Large intestine (tissue), 3 donors: ENCODE measurements around the gene ST3GAL5. TPM values are rescaled to one million over a fixed set of nuclear protein-coding genes. Genes with fewer than 3 reads are reported as not detected.
A peak's percentile ranks its signal among the peaks of the same experiment; 100 is the strongest.

Source experiments
- DNase-seq, 2 donors: peaks; one replicate each; pipeline versions ENCODE4 v3.0.0 to v3.0.0-alpha.2; 2013
- H3K27ac ChIP-seq: one replicate; pipeline ENCODE4 v1.5.1; 2013; ENCODE audit warnings: low read length
- H3K27me3 ChIP-seq: 2 replicates; pipeline ENCODE4 v1.6.1; 2013; ENCODE audit warnings: low read length; ENCODE audit not compliant: control insufficient read depth, insufficient read depth
- H3K36me3 ChIP-seq: 2 replicates; pipeline ENCODE4 v1.6.1; 2013; ENCODE audit warnings: low read length; ENCODE audit not compliant: control insufficient read depth, insufficient read depth
- H3K4me1 ChIP-seq: one replicate; pipeline ENCODE4 v1.6.1; 2013; ENCODE audit warnings: low read length; ENCODE audit not compliant: control insufficient read depth, insufficient read depth
- H3K4me3 ChIP-seq: one replicate; pipeline ENCODE4 v1.5.1; 2013; ENCODE audit warnings: low read length
- H3K9me3 ChIP-seq: one replicate; pipeline ENCODE4 v1.6.1; 2013; ENCODE audit warnings: mild to moderate bottlenecking, low read depth, low read length, moderate library complexity; ENCODE audit not compliant: control insufficient read depth
- WGBS: methylation state at CpG from one replicate; pipeline ENCODE4 v1.1.5; 2013; ENCODE audit warnings: low lambda C conversion rate; ENCODE audit not compliant: insufficient coverage; 5-methylcytosine and 5-hydroxymethylcytosine counted together
- polyA plus RNA-seq: library from polyadenylated mRNA; unstranded; fragments of 120-200 nt; gene quantifications from one replicate; pipeline ENCODE4 v1.2.1, GENCODE V29; 2013

The ST3GAL5 gene
- polyA plus RNA-seq, 1 donor = 10.0 TPM

DNA sequence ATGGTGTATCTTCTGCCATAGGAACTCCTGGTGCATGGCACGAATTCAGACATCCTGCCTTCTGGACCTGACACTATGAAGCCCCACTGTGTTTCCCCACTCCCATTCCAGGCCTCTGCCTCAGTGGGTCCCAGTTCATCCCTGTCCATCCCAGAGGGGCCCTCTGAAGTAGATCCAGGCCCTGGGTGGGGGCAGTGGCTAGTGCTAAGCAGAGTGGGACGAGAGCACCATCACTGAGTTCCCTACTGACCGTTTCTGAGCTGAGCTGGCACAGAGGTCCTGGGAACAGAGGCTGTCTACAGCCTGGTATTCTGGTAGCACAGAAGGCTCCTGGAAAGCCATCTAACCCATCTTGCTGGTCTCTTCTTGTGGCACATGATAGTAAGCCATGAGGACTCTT, 81.0 kb downstream of the ST3GAL5 start:
- WGBS = no CpG with 5 or more reads among the region's 3 CpGs

DNA sequence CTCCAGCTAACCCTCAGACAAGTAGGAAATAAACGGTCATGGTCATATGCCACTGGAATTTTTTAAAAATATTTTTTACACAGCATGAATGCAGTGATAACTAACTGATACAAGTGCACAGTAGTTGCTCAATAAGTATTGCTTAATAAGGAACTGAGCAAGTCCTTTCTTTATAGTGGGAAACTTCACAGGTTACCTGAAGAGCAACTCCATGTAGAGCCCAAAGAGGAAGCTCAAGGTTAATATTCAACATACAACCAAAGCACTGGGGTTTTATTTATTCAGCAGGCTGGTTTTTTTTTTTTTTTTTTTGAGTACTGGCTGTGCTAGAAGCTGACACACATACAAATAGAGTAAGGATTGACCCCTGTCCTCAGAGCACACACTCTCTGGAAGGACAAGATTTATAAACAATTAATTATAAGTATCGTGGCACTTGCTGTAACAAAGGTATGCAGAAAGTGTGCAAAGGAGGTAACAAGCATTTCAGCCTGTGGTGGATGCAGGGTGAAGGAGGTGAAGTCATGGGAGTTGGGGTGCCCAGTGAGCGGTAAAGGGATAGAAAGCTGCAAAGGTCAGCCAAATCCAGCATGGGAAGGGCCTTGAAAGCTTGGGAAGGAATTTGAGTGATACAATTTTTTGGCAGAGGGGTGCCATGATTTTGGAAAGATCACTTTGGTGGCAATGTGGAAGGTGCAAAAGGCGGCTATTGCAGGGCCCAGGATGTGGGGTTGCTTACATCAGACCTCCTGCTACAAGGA, 82.3 kb downstream of the ST3GAL5 start:
- Histone ChIP-seq H3K4me1 (peaks cover 12% of the 10 kb centered on the region), H3K27me3 (no peaks in the 10 kb centered on the region), H3K27ac (no peak overlapping the region), H3K36me3 (no peaks in the 10 kb centered on the region), H3K4me3 (no peak overlapping the region), H3K9me3 (no peaks in the 10 kb centered on the region)
- DNase-seq = peak; percentile 49 to 69
- 100% methylated on average over 1 of the region's 4 CpGs for WGBS

More for the DNA sequence above, 81.0 kb downstream of the ST3GAL5 start:
- Histone ChIP-seq H3K27me3 (no peaks in the 10 kb centered on the region), H3K36me3 (no peaks in the 10 kb centered on the region), H3K27ac (no peak overlapping the region), H3K4me3 (no peak overlapping the region), H3K9me3 (no peaks in the 10 kb centered on the region), H3K4me1 (peaks cover 15% of the 10 kb centered on the region)
- DNase-seq = no peak

DNA sequence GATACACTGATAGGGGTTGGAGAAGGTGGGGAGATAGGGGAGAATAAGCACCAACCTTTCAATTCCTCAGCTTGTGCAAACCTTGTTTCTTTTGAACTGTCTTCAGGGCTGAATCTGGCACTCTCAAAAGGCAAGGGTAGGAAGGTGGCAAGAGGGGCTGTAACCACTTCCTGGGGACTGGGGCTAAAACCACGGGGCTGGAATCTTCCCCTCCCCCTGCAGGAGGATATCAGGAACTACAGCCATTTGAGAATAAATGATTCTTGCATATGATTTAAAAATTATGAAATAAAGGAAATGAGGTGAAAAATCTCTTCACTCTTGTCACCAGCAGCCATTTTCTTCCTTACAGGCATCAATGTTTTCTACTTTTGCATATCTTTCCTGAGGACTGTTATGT, 84.2 kb downstream of the ST3GAL5 start:
- Histone ChIP-seq H3K4me3 (no peak overlapping the region), H3K36me3 (no peaks in the 10 kb centered on the region), H3K4me1 (peaks cover 3% of the 10 kb centered on the region), H3K27me3 (no peaks in the 10 kb centered on the region), H3K9me3 (no peaks in the 10 kb centered on the region), H3K27ac (no peak overlapping the region)
- no CpG with 5 or more reads among the region's 1 CpG for WGBS
- no peak for DNase-seq

DNA sequence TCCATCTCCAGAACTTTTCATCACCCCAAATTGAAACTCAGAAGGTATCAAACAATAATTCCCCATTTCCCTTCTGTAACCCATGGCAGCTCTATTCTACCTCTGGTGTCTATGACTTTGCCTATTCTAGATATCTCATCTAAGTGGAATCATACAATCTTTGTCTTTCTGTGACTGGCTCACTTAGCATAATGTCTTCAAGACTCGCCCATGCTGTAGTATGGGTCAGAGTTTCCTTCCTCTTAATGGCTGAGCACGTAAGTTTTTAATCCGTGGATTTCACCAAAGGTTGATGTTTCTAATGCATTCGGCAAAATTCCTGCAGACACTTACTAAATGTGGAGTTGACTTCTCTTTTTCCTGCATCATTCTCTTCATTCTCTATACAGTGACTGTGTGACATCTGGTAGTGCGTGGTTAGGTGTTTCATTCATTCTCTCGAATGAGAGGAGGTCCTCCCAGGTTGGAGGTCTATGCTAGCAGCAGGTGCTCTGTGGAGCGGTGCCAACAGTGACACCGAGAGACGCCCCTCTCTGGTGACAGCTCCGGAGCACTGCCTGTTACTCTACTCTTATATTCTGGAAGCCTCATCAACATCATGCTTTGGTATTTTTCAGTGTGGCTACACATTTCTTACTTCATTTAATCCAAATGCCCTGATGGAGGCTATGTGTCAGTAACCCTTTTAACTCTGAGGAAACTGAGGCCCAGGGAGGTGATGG, 84.9 kb downstream of the ST3GAL5 start:
- Histone ChIP-seq H3K36me3 (no peaks in the 10 kb centered on the region), H3K9me3 (no peaks in the 10 kb centered on the region), H3K27me3 (no peaks in the 10 kb centered on the region), H3K27ac (no peak overlapping the region), H3K4me1 (peaks cover 8% of the 10 kb centered on the region), H3K4me3 (no peak overlapping the region)
- WGBS = no CpG with 5 or more reads among the region's 10 CpGs
- no peak for DNase-seq

DNA sequence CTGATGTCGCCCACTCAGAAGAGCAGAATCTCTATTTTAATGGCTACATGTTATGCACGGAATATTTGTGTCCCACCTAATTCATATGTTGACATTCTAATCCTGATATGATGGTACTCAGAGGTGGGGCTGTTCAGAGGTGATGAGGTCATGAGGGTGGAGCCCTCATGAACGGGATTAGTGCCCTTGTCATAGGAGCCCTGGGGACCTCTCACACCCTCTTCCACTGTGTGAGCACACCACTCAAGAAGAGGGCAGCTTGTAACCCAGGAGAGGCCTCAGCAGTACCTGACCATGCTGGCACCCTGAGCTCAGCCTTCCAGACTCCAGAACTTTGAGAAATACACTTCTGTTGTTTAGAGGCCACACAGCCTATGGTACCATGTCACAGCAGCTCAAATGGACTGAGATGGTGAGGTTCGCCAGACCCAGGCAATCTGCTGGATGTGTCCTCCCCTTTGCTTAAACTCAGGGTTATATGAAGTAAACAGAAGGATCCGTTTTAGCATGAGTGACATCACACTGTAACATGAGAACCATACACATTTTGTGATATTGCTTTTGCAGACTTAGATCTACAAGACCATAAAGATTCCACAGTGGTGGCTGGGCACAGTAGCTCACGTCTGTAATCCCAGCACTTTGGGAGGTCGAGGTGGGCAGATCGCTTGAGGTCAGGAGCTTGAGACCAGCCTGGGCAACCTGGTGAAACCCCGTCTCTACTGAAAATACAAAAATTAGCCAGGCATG, 86.3 kb downstream of the ST3GAL5 start:
- no peak overlapping the region for H3K4me3 ChIP-seq
- H3K27me3 ChIP-seq = no peaks in the 10 kb centered on the region

DNA sequence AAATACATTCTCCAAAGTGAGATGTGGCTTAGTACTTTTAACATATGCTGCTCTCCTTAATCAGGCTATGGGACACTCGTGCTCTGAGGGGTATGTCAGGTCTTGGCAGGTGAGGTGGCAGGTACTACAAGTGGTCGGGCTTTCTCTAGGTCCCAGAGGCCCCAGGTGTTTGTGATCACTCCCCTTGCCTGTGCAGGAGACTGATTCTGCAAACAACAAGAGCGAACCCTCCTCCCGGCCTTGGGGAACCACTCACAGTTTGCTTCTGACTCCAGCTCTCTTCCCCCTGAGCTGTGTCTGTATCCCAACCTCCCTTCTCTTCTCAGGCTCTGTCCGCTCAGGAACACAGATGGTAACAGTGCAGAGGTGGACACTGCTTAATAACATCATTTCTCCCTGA, 86.9 kb downstream of the ST3GAL5 start:
- Histone ChIP-seq H3K4me3 (no peak overlapping the region), H3K4me1 (peaks cover 8% of the 10 kb centered on the region), H3K27me3 (no peaks in the 10 kb centered on the region), H3K27ac (no peak overlapping the region), H3K9me3 (no peaks in the 10 kb centered on the region), H3K36me3 (no peaks in the 10 kb centered on the region)
- DNase-seq = no peak
- no CpG with 5 or more reads among the region's 5 CpGs for WGBS

More for the DNA sequence above, 86.3 kb downstream of the ST3GAL5 start:
- H3K27ac ChIP-seq = no peak overlapping the region
- WGBS = no CpG with 5 or more reads among the region's 9 CpGs
- H3K4me1 ChIP-seq = peaks cover 8% of the 10 kb centered on the region
- no peaks in the 10 kb centered on the region for H3K36me3 ChIP-seq
- DNase-seq = no peak
- no peaks in the 10 kb centered on the region for H3K9me3 ChIP-seq

DNA sequence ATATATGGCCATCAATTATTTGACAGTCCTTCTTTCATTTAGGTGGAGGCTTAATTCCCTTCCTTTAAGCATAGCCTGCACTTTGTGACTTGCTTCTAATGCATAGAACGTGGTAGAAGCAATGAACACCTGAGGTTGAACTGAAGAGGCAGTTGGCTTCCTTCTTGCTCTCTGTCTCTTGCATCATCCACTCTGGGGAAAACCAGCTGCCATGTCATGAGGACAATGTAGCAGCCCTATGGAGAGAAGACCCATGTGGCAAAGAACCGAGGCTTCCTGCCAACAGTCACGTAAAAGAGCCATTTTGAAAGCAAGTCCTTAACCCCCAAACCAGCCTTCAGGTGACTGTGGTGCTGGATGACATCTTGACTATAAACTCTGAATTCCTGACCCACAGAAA, 88.2 kb downstream of the ST3GAL5 start:
- H3K36me3 ChIP-seq = no peaks in the 10 kb centered on the region
- no peaks in the 10 kb centered on the region for H3K9me3 ChIP-seq
- peaks cover 5% of the 10 kb centered on the region for H3K4me1 ChIP-seq
- no peak for DNase-seq
- H3K27ac ChIP-seq = no peak overlapping the region
- WGBS = 100% methylated on average over 1 of the region's 3 CpGs
- H3K27me3 ChIP-seq = no peaks in the 10 kb centered on the region
- H3K4me3 ChIP-seq = no peak overlapping the region

DNA sequence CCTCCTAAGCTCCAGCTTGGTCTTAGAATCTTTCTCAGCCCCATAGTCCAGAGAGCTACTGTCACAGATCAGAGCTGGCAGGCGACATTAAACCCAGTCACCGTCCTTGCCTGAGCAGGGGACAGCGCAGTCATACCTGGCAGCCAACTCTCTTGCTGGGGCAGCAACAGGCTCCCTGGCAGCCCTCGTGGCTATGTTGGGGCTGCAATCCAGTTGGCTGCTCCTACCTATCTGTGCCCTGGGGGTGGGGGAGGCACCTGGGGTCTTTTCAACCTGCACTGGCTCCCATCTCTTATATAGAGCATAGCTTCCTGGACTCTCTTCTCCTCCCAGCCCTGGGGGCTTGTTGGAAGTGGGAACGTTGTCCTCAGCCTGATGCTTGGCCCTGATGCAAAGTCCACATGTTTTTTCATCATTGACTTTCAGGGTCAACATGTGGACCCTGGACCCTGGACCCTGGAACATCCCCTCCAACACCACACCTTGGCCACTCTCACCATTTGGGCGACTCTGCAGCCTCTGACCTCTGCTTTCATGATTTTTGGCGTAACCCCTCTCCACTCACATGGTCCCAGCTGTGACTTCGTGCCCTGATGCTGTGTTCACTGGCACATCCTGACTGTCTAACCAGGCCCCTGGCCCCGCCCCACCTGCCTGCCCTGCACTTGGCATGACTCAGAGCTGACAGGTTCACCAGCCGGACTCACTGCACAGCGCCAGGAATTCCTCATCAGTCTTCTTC, 89.4 kb downstream of the ST3GAL5 start:
- Histone ChIP-seq H3K4me3 (no peak overlapping the region), H3K36me3 (no peaks in the 10 kb centered on the region), H3K9me3 (no peaks in the 10 kb centered on the region), H3K27ac (no peak overlapping the region), H3K4me1 (peaks cover 5% of the 10 kb centered on the region), H3K27me3 (no peaks in the 10 kb centered on the region)
- no CpG with 5 or more reads among the region's 11 CpGs for WGBS
- DNase-seq = peak; percentile 38 to 58

DNA sequence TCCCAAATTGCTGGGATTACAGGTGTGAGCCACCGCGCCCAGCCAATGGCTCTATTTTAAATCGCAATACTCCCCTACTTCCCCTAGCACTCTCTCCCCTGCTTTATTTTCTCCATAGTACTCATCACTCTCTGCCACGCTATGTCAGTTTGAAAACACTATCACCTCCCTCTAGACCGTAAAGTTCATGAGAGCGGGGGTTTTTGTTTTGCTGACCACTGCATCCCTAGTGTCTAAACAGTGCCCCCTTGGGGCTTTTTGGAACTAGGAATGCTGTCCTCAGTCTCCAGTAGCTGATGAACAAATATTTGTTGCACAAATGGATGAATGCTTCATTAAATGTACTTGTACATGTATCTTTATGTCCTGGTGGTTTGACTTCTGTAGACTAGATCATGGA, 90.9 kb downstream of the ST3GAL5 start:
- Histone ChIP-seq H3K4me1 (peaks cover 5% of the 10 kb centered on the region), H3K27ac (no peak overlapping the region), H3K9me3 (no peaks in the 10 kb centered on the region), H3K36me3 (no peaks in the 10 kb centered on the region), H3K27me3 (no peaks in the 10 kb centered on the region), H3K4me3 (no peak overlapping the region)
- no peak for DNase-seq
- WGBS = 83% methylated on average over 1 of the region's 6 CpGs

DNA sequence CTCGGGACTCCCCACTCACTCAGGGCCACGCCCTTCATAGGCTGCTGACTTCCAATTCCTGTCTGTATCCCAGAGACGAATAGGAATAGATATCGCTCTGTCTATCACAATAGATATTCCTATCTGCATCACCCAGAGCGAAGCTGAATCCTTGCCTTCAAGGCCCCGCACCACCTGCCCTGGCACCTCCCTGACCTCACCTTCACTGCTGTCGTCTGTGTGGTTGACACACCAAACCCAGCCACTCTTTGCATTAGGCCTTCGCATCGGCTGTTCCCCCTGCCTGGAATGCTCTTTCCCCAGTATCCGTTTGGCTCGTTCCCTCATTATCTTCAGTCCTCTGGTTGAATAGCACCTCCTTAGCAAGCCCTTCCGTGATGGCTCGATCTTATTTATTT, 91.5 kb downstream of the ST3GAL5 start:
- H3K27me3 ChIP-seq = no peaks in the 10 kb centered on the region
- no peak overlapping the region for H3K4me3 ChIP-seq
- H3K4me1 ChIP-seq = peaks cover 5% of the 10 kb centered on the region
- DNase-seq = no peak
- no peak overlapping the region for H3K27ac ChIP-seq
- WGBS = 64% methylated on average over 3 of the region's 13 CpGs
- no peaks in the 10 kb centered on the region for H3K9me3 ChIP-seq
- no peaks in the 10 kb centered on the region for H3K36me3 ChIP-seq
